HG02588 (cell line): ENCODE data around the gene NT5C.
"Not testable (repeated sequence)": the region's sequence is repeated elsewhere in the genome, so short reads cannot be mapped to it uniquely, and the experiment has no call there.

Experiments used
- ATAC-seq: cut with Tn5 transposase; IDR thresholded peaks from one replicate; pipeline ENCODE4 v1.9.1; 2021; ENCODE audit warnings: mild to moderate bottlenecking, moderate library complexity; ENCODE audit not compliant: unreplicated experiment

Gene NT5C

DNA sequence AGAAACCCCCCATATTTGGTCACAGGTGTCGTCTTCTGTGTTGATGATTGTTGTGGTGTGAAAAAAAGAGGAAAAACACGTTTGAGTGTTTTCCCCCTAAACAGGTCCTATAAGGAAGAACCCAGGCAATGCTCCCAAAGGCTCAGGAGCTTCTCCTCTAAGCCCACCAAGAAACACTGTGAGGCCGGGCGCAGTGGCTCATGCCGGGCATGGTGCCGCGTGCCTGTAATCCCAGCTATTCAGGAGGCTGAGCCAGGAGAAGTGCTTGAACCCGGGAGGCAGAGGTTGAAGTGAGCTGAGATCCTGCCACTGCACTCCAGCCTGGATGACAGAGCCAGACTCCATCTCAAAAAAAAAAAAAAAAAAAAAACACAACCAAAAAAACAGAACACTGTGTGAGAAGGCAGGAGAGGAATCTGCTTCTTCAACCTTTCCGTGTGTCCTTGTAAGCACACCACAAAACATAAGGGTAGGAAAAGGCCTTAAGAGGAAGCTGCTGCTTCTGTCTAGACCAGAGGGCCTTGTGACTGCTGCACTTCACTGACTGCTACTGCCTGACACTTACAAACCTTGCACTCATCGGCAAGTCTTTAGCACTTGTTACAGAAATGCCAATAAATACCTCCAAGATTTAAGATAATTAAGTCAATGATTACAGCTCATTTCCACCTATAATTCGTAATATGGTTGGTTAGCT is 13.4 kb upstream of the NT5C start:
- ATAC-seq, result no peak

DNA sequence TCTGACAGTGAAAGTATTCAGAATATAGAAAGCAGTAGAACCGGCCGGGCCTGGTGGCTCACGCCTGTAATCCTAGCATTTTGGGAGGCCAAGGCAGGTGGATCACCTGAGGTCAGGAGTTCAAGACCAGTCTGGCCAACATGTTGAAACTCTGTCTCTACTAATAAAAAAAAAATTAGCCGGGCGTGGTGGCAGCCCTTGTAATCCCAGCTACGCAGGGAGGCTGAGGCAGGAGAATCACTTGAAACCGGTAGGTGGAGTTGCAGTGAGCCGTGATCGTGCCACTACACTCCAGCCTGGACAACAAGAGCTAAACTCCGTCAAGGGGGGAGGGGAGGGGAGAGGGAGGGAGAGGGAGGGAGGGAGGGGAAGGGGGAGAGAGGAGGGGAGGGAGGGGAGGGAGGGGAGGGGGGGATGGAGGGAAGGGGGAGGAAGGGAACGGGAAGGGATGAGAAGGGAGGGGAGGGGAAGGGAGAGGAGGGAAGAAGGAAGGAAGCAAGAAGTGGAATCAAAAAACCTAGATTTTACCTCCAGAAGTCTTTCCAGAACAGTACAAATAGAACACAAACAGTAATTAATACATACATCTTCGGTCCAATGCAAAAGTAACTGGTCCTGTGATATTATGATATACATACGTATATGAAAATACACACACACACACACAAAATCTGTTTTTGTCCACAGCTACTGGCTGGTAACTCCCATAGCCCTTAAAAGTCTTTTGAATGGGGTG is 10.9 kb upstream of the NT5C start:
- no peak for ATAC-seq

DNA sequence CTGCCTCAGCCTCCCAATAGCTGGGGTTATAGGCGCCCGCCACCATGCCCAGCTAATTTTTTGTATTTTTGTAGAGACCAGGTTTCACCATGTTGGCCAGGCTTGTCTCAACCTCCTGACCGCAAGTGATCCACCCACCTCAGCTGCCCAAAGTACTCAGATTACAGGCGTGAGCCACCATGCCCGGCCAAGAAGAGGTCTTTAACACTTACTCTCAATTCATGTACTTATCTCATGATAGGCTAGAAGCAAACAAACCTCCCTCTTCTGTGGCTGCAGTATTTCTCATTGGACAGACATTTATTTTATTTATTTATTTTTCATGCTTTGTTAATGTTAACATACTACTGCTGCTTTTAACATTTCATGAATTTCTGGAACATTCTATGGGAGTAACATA is 7.0 kb upstream of the NT5C start:
- ATAC-seq, result no peak

DNA sequence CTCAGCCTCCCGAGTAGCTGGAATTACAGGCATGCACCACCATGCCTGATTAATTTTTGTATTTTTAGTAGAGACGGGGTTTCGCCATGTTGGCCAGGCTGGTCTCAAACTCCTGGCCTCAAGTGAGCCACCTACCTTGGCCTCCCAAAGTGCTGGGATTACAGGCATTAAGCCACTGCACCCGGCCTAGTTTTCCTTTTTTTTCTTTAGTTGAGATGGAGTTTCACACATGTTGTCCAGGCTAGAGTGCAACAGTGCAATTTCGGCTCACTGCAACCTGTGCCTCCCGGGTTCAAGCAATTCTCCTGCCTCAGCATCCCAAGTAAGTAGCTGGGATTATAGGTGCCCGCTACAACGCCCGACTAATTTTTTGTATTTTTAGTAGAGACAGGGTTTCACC is 6.2 kb upstream of the NT5C start:
- not testable (repeated sequence) for ATAC-seq

DNA sequence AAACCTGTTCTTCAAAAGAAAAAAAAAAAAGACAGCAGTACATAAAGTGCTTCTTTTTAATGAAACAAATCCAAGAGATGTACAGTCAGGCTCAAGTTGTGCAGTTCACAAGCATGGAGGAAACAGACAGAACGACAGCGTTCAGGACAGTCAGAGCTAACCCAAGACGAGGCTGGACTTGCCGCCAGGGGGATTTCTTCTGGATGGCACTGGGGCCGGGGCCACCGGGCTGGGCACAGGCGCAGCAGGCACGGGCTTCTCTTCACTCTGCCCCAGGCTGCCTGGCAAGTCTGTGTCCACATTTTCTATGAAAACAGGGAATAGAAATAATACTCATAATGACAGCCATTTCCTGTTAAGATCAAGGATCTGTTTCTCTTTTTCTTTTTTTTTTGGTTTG is 4.4 kb upstream of the NT5C start:
- no peak for ATAC-seq

DNA sequence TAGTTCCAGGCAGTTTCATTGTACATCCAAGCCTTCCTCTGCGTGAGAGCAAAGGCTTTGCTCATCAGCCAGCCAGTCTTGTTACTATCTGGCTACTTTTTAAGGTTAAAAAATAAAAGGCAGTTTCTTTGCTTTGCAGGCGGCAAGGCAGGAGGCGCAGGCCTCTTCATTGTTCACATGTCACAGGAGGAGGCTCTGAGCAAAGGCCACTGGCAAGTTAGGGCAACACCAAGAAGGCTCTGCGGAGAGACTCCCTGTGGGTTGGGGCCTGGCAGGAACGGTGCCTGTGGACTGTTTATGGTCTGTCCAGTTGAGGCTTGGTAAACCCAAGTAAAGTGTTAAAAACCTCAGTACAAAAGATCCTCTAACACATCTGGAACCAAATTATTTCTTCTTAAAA is 3.9 kb upstream of the NT5C start:
- no peak for ATAC-seq

DNA sequence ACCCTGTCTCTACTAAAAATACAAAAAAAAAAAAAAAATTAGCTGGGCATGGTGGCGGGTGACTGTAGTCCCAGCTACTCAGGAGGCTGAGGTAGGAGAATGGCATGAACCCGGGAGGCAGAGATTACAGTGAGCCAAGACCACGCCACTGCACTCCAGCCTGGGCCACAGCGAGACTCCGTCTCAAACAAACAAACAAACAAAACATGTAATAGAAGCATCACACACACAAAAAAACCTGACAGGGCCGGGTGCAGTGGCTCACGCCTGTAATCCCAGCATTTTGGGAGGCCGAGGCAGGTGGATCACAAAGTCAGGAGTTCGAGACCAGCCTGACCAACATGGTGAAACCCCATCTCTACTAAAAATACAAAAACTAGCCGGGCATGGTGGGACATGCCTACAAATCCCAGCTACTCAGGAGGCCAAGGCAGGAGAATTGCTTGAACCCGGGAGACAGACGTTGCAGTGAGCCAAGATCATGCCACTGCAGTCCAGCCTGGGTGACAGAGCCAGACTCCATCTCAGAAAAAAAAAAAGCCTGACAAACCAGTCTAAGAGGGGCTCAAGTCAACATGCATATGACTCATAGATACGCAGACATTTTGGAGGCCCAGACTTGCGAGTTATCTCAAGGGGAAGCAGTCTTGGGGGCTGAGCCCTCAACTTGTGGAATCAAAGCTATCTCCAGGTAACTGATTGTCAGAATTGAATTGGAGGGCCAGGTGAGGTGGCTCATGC is 2.2 kb upstream of the NT5C start:
- not testable (repeated sequence) for ATAC-seq

DNA sequence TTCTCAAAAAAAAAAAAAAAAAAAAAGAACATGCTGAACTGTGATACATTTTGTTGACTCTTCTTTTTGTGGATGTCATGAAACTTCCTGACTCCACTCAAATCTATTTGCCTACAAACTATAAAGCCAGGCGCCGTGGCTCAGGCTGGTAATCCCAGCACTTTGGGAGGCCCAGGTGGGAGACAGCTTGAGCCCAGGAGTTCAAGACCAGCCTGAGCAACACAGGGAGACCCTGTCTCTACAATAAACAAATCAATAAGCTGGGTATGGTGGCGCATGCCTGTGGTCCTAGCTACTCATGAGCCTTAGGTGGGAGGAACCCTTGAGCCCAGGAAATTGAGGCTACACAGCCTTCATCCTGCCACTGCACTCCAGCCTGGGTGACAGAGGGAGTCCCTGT is 1.5 kb upstream of the NT5C start:
- ATAC-seq, result no peak

DNA sequence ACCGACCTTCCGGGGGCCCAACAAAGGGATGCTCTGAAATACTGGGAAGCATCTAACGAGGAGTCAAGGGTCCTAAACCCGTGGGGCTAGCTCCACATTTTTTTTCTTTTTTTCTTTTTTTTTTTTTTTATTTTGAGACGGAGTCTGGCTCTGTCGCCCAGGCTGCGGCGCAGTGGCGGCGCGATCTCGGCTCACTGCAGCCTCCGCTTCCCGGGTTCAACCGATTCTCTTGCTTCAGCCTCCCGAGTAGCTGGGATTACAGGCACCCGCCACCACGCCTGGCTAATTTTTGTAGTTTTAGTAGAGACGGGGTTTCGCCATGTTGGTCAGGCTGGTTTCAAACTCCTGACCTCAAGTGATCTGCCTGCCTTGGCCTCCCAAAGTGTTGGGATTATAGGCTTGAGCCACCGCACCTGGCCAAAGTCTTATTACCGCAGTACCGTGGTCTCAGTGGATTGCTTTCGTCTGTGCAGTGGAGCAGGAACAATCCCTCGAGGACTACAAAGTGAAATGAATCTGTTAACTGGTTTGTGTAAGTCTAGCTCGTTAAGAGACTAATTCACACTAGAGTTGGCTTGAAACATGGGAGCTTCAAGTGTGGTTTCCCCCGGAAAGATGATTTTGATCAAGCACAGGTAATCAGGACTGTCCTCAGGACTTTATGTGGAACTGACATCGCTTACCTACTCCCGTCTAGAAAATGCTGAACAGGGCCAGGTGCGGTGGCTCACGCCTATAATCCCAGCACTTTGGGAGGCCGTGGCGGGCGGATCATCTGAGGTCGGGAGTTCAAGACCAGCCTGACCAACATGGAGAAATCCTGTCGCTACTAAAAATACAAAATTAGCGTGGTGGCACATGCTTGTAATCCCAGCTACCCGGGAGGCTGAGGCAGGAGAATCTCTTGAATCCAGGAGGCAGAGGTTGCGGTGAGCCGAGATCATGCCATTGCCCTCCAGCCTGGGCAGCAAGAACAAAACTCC is 767 bp upstream of the NT5C start:
- not testable (repeated sequence) for ATAC-seq

DNA sequence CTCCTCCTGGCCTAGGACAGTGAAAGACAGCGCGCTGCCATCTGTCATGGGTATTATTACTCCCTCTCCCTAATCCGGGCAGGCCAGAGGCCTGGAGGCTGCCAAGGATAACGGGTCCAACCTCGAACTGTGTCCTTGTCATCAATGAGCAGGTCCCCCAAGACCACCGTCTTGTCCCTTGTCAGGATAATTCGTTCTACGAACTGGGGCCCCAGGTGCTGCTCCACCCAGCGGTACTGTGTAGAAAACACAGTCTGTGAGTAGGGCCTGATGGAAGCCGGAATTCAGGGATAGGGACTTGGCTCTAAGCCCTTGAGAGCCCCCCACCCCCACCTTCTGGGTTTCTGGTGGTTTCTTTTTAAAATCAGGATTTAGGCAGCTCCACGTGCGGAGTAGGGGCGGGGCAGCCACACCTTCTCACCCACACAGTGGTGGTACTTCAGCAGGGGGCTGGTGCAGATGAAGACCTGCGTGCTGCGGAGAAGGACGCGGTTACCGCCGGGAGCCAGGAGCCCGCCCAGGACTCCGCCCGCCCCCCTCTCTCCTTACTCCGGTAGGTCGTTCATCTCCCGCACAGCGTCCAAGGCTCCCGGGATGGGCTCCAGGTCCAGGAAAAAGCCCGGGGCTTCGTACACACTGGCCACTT is 787 bp downstream of the NT5C start:
- peak; percentile 12 for ATAC-seq

DNA sequence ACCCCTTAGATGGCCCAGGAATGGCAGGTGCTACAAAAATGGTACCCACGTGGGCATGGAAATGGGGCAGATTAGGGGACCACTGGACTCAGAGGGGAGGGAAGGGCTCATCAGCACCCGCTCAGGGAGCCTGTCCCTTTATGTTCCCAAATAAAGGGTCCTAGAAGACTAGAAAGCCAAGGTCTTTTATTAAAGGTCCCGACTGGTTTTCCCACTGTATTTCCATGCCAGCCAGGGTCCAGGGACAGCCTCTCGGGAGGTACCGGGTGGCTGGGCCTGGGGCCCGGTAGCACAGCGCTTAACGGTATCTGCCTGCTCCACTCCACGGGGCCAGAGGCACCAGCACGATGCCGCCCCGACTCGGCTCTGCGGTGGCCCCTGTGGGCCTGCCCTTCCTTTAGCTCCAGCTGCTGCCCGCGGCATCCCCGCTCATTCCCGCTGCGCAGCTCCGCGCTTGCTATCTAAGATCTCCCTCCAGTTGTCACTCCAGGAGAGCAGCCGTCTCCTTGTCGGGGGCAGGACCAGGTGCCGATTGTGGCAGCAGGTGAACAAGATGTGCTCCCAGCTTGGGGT is 1.4 kb downstream of the NT5C start:
- no peak for ATAC-seq

DNA sequence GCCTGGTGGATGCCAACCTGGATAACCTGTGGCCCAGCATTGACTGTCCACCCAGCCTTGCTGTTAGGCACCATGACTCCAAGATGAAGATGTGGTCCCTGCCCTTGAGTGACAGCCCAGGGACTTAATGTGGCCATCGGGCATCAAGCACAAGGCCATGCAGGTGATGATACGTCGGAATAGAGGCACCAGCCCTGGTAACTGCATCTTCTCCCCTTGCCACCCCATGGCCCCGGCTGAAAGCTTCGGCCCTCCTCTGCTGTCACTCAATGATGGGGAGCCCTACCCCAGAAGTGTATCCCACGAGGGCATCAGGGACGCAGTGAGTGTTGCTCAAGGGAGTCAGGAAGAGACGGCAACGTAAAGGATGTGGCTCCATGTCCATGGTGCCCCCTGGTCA is 2.0 kb downstream of the NT5C start:
- no peak for ATAC-seq

DNA sequence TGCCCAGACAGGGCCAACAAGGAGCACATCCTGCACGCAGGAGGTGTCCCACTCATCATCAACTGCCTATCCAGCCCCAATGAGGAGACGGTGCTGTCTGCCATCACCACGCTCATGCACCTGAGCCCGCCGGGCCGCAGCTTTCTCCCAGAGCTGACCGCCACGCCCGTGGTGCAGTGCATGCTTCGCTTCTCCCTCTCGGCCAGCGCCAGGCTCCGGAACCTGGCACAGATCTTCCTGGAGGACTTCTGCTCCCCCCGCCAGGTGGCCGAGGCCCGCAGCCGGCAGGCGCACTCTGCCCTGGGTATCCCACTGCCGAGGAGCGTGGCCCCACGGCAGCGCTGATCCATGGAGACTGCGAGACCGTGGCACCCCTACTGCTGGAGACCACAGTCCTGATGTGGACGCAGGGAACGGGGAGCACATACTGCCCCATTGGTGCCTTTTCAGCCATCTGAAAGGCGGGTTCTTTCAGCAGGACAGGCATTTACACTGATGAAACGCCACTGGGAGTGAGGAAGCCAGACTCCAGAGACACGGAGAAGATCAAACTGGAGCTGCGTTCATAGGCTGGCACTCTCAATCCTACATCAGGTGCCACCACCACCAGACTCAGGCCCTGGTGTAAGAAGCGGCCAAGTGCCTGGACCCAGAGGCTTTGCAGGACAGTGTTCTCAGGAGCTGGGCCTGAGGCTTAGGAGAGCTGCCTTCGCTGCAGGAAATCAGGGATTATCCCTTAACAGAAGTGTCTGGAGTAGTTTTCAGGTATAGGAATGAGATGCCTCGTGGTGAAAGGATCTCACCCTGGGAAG is 2.6 kb downstream of the NT5C start:
- no peak for ATAC-seq

DNA sequence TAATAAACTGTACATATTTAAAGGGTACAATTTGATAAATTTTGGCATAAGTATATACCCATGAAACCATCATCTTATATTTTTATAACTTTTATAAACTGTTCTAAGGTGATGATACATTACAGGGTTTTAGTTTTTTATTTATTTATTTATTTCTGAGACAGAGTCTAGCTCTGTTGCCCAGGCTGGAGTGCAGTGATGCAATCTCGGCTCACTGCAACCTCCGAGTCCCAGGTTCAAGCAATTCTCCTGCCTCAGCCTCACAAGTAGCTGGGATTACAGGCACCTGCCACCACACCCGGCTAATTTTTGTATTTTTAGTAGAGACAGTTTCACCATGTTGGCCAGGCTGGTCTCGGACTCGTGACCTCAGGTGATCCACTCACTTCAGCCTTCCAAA is 3.6 kb downstream of the NT5C start:
- not testable (repeated sequence) for ATAC-seq

DNA sequence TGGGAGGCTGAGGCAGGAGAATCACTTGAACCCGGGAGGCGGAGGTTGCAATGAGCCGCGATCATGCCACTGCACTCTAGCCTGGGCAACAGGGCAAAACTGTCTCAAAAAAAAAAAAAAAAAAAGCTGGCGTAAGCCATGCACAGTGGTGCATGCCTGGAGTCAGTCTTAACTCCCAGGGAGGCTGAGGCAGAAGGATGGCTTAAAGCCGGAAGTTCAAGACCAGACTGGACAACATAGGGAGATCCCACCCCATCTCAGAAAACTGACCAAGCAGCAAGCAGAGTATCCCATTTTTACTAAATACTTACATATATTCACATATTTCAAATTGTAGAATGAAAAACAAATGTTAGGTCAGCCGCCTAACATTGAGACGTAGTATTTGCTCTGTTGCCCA is 4.6 kb downstream of the NT5C start:
- ATAC-seq, result no peak

DNA sequence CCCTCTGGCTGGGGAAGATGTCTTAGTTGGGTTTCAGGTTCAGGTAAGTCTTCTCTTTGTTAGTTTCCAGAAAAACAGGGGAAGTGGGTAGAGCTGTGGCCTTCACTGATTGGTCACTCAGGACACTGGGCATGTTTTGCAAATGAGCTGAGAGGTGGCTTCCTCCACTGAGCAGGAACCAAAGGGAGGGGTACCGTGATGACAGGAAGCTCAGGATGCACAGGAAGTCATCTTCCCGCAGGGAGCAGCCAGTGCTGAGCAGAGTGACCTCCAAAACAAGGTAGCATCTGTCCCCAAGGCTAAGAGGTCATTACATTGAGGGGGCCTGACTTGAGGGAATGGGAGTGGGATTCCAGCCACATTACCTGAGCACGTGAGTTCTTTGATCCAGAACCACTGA is 5.6 kb downstream of the NT5C start:
- no peak for ATAC-seq

DNA sequence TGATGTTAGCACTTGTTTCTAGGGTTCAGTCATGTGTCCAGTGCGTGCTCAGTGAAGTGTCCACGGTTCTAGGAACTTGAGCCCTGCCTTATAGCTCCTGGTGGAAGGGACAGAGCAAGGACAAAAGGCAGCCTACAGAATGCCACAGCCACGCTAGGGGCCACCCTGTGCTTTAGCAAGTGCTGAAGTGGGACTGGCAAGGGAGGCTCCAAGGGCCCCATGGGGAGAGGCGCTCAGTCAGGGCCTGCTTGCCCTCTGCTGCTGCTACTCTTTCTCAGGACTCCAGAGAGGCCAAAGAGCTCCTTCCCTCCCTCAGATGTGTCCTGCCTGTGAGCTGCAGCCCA is 6.8 kb downstream of the NT5C start:
- ATAC-seq, result no peak

DNA sequence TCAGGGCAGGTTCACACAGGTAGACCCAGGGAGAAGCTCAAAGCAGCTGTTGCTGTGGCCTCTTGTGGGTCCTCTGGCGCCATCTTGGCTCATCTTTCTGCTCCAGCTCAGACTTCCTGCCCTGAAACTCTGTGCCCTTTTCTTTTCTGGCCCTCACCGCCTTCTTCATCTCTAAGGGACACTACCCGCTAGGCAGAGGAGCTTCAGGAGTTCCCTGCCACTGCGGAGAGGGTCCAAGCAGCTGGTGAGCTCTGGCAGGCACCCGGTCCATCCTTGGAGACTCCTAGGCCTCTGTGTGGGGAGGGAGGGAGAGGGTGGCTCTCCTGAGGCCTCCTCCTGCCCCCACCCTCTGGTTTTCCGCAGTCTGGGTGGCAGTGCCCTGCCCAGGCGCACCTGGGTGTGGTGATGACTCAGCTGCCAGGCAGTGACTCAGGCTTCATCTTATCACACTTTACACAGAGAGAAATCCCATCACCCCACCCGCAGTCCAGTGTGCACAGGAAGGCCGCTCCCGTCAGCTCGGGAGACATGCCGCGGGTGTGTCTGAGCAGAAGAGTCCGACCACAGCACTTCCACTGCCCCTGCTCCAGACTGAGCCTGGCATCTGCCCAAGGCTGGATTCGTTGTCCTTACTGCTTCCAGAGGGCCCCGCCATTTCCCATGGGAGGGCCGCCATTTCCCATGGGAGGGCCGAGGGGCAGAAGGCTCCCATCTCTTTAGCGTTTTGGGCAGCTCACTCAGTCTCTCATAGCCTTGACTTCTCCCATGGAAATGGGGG is 7.3 kb downstream of the NT5C start:
- no peak for ATAC-seq

DNA sequence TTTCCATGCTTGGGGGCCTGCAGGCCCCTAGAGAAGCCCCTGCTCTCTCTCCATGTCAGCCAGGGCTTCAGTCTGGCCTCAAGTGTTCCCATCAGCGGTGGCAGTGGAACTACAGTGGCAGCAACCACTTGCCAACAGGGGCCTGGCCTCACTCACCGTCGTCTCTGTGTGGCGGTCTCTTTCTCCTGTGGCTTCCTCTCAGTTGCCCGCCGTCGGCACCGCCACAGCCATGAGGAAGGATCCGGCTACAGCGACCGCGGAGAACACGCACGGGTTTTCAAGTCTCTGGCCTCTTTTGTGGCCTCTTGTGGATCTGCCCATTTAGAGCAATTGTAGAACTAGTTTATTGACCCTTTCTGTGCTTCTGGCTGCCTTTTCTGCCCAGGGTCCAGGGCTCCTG is 13.2 kb downstream of the NT5C start:
- ATAC-seq, result no peak
